CD4-positive, alpha-beta T cell treated with Interleukin-10 for 1 hour (primary cell): ENCODE measurements around the gene NTNG1.

Experiments used
- DNase-seq: peaks from one replicate; pipeline ENCODE4 v3.0.0-alpha.2; 2020

Gene NTNG1

GRCh38 chr1:107344836-107345235, 204.0 kb downstream of the NTNG1 start:
- no peak for DNase-seq

DNA sequence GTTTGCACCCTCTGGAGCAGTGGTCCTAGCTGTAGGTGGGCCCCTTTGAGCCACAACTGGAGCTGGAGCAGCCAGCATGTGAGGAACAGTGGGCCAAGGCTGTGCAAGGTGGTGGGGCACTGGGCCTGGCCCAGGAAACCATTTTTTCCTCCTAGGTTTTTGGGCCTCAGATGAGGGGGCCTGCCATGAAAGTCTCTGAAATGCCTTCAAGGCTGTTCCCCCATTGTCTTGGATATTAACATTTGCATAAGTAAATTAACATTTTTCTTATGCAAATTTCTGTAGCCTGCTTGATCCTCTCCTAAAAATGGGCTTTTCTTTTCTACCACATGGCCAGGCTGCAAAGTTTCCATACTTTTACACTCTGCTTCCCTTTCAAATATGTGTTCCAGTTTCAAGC, 212.0 kb downstream of the NTNG1 start:
- no peak for DNase-seq

- no peak for DNase-seq
Measured at GRCh38 chr1:107357376-107357775, 216.5 kb downstream of the NTNG1 start.

DNA sequence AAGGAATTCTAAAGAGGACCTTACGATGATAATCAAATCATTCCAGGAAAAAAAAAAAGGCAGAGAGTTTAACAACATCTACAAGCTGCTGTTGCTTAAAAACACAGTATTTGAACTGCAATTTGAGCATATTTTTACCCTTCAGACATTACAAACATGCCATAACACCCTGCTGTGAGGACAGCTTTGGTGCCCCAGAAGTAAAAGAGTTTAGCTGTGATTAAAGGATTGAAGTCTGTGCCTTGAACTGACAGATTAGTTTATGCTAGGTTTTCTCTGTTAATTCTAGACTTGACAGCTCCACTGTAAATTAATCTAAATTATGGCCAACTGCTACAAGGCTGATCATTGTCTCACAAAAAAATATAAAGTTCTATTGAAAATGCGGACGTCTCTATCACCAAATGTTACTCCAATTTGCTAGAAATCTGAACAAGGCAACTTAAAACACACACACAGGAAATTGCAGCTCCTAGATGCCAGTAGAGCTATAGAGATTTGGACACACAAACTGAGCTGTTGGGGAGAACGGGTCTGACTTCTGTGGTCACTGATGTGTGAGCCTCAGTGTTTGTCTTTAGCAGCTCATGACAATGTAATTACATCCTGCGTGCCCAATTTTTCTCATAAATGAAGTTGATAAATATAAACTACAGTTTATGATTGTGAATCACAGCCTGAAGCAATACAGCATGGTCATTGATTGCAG, 217.9 kb downstream of the NTNG1 start:
- no peak for DNase-seq

DNA sequence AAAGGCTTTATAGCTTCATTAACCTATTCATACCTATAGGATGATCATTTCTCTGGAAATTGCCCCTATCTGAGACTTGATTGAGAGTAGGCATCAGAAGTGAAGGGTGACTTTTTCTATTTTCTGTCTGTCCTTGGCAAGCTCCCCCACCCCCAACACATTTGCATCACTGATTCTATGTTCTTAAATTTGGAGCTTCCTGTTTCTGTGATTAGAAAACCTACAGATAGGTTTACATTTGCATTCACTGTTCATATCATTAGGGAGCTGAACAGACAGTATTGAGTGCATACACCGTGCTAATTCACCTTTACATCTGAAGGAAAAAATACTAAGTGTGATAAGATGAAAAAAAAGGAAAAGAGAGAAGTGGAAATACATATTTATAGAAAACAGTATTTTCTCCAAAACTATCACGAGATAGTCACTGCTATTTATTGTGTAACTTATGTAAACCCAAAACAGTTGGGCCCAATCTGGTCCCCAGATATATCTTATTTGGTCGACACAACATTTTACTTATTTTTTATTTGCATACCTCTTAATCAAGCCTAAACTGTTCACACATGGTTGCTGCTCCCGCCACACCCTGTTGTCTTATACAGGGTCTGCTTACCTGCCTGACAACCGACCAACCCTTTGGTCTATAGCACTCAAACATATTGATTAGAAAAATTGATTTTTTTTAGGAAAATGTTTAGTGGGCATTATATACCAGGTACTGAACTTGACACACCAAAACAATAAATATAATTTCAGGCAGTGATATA, 218.8 kb downstream of the NTNG1 start:
- no peak for DNase-seq

- DNase-seq: no peak
Measured at GRCh38 chr1:107362468-107363140, 221.8 kb downstream of the NTNG1 start.

DNA sequence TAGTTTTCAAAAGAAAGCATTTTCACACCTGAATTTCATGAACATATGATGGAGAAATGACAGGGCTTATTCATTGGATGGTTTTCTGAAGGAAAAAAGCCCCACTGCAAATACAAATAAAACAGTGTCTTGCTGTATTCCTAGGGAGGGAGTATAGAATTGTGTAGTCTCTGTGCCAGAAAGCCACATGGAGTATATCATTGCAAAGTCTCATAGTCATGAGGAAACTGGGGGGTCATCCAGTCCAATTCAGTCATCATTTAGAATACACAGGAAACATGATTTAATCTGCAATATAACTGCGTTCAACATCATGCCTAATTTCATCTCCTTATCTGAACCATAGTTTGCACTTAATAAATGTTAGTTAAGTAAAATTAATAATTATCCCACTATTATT, 222.3 kb downstream of the NTNG1 start:
- no peak for DNase-seq

DNA sequence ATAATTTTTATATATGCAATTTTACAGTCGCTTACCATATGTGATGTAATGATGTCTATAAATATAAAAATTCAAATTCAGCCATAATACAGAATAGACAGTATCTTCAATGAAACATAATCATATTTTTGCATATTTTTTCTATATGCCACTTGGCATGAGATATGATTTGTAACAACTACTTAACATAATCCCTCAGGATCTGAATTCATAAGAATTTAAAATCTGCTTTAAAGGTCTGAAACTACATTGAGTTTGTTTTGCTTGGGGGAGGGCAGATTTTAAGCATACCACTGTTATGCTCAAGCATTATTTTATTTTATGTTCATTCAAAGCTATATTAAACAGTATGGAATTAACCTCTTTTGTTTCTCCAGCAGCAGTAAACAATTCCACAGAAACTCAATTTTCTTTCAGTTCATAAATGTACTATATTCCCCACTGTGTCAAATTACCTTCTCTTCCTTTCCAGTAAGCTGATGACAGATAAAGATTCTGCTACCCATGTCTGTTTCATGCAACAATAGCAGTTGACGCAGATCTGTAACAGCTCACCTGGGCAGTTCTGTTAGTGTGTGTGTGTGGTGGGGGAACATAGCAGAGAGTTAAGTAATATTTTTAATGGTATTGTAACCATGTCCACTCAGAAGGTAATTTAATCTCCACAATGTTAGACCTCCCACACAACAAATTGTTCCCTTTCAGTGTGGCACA, 224.8 kb downstream of the NTNG1 start:
- no peak for DNase-seq

DNA sequence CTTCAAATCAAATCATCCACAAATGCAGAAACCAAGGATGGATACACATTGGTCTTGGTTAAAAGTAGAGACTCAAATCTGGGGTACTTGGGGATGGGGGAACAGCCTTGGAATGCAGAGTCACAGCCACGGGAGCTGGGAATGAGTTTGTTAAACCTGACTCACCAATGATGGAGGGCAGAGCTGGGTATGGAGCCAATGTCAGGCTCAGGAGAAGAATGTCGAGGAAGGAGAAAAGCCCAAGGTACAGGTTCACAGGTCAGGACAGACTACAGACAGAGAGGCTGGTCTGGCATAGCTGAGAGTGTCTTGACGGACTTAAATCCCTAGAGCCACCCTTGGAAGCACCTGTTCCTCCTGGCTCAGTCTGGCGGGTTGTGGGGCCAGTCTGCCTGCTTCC, 237.6 kb downstream of the NTNG1 start:
- DNase-seq: no peak

DNA sequence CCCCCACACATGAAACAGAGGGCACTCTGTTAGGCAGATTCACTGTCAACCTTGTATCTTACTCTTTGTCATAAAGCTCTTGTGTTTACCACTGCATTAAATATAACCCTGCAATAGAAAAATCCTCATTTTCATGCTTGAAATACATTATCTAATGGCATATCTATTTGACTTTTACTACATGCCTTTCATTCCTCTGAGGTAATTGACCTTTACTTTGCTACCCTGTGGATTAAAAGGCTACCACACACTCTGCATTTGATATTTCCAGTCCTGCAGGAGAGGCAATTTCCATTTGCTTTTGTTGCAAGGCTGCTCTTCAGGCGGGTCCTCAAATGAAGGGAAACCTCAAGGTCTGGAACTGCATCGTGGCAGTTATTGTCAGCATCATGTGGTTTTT, 238.0 kb downstream of the NTNG1 start:
- no peak for DNase-seq

DNA sequence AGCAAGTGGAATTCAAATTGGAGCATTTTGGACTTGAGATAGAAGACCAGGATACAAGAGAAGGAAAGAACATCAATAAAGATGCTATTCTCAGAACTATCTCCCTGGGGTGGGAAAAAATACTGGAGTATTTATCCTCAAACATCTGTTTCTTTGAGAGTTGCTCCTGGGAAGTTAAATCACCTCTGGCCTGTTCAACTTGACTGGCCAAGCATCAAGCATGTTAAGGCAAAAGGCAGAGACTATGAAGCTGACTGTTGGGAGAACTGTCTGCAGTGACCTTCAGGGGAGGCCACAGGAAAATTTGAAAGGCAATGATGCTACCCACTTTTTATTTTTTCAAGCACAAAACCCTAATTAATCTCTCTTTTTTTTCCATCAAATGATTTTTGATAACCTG, 239.0 kb downstream of the NTNG1 start:
- DNase-seq: no peak

DNA sequence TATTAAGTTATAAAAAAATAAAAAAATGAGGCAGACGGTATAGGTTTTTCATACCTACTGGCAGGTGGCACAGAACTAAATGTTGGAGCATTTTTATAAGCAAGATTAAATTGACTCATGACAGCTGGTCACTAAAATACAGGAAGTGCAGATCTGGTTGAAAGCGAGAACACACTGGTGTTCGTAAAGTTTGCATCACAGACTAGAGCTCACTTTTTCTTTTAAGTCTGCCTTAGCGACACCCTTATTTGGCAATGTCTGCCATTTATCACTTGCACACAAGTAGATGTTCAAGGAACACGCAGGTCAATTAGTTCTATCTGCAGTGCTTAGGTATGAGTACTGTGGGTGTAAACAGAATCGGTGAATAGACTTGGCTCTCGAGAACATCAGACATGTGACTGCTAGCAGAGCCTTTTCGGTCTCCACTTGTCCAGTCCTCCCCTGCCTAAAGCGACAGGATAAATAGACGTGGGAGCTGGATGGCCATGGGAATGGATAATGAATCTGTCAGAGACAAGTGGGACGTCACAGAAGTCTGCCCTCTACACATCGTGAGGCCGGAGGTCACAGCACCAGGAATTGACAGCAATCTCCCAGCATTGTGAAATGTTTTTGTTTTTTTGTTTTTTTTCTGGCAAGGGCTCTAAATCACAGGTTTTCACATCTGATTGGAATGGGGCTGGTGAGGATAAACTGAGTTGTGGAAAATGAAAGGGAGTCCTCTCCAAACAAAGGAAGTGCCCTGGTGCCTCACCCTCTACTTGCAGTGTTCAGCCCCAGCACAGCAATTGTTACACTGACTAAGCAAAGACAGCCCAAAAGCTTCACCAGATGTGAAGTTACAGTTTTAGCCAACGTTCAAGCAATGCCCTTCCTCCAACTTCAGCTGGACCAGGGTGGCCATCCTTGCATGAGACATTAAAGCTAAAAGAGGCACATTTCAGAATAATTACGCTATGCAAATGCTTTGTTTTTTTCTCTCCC, 248.9 kb downstream of the NTNG1 start:
- DNase-seq: no peak

- DNase-seq: no peak
Measured at GRCh38 chr1:107394301-107394700, 253.5 kb downstream of the NTNG1 start.

- no peak for DNase-seq
Measured at GRCh38 chr1:107401704-107402103, 260.9 kb downstream of the NTNG1 start.

DNA sequence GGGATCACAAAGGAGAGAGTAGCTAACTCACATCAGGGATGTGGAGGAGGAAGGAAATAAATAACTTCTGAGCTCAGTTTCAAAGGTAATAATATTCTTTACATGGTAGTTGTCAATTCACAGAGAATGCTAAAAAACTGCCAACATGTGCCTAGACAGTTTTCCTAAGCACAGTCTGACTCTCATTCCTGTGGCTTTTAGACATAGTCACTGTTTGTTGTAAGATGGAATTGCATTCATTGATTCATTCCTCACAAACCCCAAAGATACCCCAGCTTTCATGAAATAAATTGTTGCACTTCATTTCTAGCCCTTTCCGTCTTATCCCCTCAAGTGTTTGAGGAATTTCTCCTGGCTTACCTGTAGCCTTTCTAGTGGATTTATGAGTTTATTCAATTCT, 263.9 kb downstream of the NTNG1 start:
- no peak for DNase-seq

DNA sequence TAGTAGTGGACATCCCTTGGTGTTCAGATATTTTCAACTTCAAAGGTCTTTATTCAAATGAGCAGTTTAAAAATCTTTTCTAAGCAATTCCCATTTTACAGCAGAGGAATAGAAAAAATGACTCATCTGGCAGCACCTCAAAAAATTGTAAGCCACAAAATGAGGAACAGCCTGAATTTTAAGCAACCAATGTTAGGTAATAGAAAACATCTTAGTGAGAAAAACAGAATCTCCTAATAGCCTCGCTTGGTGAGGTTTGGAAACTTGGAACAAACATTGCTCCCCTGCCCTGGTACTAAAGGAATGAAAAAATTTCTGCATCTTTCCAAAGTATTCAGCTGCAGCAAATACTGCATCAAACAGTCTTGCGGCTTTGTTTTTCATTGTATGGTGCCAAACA, 264.4 kb downstream of the NTNG1 start:
- no peak for DNase-seq

- DNase-seq: no peak
Measured at GRCh38 chr1:107407011-107407410, 266.2 kb downstream of the NTNG1 start.

DNA sequence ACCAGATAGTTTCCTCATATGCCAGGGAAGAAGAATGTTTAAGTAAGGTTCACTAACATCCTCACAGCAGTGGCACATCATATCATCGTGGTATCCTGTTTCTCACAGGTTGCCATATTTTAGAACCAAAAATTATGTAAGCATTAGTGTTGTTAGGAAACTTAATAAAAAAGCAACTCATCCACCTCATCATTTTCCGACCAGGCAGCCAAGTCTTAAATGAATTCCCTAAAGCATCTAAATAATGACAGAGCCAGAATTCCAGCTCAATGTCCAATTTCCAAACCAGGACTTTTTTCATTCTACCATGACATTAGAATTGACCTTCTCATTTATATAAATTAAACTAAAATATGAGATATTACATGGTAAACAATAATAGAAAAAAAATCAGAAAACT, 272.7 kb downstream of the NTNG1 start:
- no peak for DNase-seq

GRCh38 chr1:107413951-107414350, 273.1 kb downstream of the NTNG1 start:
- no peak for DNase-seq

- no peak for DNase-seq
Measured at GRCh38 chr1:107414550-107414949, 273.7 kb downstream of the NTNG1 start.

- no peak for DNase-seq
Measured at GRCh38 chr1:107415241-107415640, 274.4 kb downstream of the NTNG1 start.

- DNase-seq: no peak
Measured at GRCh38 chr1:107419003-107419402, 278.2 kb downstream of the NTNG1 start.
